ENCODE data around the gene UVRAG.
A peak's percentile ranks its signal among the peaks of the same experiment; 100 is the strongest.

UVRAG gene

DNA sequence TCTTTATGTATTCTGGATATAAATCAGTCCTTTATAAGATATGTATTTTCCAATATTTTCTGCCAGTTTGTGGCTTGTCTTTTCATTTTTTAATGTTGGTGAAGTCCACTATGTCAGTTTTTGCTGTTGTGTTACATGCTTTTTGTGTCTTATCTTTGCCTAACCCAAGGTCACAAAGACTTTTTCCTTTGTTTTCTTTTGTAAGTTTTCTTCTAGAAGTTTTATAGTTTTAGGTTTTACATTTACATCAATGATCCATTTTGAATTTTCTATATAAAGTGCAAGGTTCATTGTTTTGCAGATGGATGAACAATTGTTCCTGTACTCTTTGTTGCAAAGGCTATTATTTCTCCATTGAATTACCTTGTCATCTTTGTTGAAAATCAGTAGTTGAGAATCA, 69.3 kb downstream of the UVRAG start:
- no peak for DNase-seq

DNA sequence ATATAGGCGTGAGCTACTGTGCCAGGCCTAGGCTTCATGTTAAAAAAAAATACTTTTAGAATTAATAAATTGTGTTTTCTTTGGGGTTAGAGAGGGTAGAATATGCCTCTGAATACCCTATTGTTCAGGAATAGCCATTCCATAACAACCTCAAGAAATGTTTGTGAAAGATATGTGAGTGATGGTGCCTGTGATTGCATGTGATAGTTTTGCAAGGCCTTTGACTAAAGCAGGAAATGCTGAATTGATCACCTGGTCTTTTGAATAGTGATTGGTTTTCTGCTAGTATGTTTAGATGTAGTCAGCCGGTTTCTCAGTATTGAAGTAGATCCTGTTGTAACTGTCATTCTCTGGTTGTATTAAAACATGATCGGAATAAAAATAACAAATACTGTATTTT, 73.4 kb downstream of the UVRAG start:
- no peak for DNase-seq

DNA sequence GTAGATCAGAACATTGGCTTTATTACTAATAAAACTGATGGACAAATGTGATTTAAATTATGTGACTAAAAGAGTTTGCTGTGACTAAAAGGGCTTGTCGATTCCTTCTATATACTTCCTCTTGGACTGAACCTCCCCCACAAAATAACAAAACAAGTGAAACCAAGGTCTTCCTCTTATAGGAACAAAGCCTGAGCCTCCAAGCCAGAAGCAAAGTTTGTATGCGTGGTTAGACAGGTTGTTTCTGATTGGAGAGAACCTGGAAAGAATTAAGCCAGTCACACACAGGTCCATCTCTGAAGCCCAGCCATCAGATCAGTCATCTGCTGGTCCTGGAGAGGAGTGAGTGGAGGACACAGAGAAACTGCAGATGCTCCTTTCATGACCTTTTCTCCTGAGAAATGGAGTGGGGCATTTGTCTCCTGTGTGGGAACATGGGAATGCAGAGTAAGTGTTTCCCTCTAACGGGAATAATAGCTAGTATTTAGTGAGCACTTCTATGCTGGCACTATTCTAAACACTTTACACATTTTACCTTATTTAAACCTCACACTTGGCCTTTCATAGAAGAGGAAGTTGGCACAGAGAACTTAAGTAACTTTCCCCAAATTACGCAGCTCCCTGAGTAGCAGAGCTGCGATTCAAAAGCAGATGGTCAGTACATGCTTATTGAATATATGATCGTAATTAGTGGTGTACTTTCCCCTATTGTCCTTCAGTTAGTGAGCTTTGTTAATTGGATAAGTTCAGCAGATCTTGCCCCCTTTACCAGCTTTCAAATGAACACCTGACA, 77.1 kb downstream of the UVRAG start:
- no peak for DNase-seq

DNA sequence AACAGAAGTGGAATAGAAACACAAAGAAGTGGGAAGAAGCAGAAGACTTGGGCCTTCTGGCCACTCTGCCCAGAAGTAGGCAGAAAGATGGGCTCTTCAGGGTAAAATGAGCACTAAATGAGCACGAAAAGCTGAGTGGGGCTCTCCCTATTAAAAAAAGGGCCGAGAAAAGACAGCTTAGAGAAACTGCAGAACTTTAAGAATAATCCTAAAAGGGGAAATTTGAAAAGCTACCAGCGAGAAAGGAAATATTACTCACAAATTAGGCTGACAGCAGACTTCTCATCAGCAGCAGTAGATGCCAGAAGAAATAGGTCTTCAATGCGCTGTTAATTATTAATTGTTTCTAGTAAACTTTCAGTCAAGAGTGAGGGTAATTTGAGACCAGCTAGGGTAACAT, 78.2 kb downstream of the UVRAG start:
- no peak for DNase-seq

DNA sequence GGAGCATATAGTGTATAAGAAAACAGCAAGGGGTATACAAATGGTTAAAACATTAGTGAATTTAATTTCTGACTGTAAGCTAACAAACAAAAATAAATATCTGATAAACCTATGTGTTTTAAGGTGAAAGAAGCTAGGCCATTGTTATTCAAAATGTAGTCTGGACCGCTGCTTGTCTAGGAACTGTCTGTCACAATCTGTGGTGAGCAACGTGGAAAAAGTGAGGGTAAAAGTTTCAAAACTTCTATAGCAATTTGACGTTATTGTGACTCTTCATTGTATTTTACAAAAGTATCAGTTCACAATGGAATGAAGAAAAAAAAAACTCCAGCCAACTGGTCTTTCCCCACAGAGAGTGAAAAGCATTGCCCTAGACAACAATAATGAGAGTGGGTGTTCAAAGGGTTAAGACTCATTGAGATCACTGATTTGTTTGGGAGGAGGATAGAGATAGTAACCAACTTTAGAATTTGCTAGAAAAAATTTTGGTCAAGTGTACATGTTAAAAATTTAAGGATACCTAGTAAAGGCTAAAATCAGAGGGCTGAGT, 79.1 kb downstream of the UVRAG start:
- no peak for DNase-seq

DNA sequence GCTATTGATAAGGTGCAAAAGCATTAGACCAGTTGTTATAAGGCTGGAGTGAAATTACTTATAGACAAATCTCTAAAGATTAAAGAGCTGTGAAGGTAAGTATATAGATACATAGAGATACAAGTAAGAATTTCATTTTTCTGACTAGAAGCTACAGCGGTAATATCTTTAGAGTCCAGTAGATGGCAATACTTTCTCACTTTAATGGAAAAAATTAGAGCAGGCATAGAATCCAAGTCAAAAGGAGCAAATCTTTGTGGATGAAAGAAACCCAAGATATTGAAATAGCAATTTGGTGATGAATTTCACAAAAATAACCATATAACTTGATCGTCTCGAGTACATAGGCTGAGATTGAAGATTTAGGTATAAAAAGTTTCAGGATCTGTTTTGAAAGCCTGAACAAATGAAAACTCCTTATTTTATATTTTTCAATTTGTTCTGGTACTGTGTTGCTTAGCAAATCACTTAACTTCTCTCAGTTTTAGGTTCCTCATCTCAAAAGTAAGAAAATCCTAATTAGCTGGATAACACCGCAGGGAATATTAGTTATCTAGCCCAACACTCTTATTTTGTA, 81.9 kb downstream of the UVRAG start:
- peak; percentile 87 for DNase-seq

DNA sequence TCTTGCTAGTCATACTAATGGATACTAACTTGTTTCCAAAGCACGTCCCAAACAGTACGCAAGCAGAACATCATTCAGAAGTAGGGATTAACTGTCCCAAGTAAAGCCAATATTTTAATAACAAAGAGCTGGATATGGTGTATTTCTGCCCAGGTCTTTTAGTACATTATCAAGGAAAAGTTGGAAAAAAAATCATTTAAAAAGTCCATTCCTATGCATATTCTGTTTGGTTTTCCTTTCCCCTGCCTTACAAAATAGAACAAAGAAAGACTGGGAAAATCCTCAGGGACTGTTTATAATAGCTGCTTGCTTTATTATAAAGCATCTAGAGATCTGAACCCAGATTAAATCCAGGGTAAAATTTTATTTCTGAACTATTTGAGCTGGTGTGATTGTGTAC, 83.9 kb downstream of the UVRAG start:
- DNase-seq: no peak

DNA sequence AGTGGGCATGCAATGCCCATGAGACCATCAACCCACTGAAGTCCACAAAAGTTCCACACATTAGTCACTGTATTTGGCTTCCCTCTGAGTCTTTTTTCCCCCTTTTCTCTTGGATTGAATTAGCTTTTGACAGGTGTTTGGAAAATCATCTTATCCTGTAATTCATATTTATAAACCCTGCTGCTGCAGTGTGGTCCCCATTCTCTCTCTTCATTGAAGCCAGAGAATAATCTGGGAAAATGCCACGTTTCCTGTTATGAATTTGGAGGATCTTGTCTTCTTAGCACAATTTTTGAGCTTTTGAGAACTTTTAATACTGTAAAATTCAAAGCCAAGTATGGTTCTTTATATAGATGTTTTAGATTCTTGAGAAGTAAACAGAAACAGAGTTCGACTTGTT, 84.8 kb downstream of the UVRAG start:
- DNase-seq: no peak

DNA sequence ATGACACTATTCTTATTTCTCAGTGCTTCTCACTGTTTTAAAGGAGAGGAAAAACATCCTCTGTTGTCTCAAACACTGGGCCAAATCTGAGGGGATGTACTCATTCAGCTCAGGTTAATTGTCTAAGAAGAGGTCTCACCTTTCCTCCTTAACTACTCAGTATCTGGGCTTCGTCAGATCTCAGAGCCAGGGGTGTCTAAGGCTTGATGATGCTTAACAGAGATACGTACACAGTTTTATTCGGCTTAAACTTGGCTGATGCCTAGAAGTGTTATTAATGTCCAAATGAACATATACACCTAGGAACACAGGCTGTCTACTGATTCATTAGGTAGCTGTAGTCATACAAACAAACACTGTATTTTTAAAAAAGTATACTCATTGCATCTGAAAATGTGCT, 85.8 kb downstream of the UVRAG start:
- DNase-seq: no peak

DNA sequence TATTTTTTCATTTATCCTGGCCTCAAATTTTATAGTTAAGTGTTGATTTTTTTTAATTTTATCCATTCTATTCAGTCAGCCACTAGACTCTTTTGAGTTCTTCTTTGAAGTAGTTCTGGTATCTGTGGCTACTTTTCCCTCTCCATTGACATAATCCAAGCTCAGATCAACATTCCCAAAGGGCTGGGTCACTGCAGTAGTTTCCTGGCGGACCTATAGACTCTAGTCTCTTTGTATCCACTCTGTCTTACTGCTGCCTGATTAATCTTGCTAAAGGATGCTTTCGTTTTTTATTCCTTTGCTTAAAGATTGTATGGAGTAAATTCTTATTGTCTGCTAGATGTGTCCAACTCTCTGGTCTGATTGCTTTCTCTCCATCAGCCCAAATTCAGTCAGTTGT, 87.6 kb downstream of the UVRAG start:
- no peak for DNase-seq

DNA sequence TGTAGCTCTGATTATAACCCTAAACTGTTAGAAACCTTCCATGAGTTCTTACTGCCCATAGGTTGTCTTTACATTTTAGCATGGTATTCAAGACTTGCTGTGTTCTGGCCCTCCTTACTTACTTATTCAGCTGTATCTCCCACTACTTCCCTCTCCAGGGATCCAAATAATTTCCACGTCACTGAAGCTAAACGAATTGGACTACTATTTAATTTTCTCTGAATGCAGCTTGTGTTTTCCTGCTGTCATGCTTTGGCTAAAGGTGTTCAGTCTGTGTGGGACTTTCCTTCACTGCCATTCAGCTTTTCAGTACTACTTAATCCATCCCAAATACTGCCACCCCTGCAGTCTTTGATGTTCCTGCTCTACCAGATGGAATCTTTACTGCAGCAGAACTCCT, 88.3 kb downstream of the UVRAG start:
- no peak for DNase-seq

DNA sequence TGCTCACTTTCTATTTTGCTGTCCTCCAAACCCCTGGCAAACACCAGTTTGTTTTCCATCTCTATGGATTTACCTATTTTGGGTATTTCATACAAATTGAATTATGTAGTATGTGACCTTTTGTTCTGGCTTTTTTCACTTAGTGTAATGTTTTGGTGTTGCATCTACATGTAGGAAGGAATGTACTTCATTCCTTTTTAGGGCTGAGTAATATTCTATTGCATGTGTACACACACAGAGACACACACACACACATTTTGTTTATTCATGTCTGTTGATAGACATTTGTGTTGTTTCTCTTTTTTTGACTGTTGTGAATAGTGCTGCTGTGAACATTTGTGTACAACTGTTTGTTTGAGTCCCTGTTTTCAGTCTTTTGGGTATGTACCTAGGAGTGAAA, 90.4 kb downstream of the UVRAG start:
- no peak for DNase-seq

DNA sequence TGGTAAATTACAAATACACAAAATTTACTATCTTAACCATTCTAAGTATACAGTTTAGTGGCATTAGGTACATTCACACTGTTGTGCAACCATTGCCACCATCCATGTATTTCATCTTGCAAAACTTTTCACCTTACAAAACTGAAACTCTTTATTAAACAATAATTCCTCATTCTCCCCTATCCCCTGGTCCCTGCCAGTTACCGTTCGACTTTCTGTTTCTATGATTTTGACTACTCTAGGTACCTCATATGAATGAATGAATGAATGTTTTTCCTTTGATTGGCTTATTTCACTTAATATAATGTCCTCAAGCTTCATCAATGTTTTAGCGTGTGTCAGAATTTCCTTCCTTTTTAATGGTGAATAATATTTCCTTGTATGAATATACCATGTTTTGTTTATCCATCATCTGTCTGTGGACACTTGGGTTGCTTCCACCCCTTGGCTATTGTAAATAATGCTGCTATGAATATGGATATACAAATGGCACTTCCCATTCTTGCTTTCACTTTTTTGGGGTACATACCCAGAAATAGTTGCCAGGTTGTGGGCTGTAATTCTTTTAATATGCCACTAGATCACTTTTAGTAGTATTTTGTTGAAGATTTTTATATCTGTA, 93.0 kb downstream of the UVRAG start:
- DNase-seq: no peak

DNA sequence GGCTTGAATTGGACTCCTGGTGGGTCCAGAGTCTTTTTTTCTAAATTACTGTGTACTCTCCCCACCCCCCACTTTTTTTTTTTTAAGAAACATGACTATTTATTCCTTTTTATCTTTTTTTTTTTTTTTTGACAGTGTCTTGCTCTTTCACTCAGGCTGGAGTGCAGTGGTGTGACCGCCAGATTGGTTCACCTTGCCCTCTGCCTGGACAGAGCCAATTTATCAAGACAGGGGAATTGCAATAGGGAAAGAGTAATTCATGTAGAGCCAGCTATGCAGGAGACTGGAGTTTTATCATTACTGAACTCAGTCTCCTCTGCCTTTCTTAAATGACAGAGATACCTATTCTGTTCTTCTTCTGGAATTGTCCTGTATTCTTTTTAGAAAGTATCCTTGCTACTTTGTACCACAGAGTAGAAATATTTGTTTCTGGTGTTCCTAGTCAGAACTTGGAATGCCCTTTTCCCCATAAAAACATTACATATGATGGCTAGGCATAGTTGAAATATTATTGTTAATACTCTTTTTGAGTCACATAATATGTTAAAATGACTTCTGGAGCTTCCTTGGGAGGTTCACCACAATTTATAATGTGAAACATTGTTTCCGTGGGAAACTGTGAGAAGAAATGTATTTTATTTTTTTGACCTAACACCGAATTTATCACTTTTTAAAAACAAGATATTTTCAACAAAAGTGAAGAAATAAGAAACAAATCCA, 95.6 kb downstream of the UVRAG start:
- no peak for DNase-seq

DNA sequence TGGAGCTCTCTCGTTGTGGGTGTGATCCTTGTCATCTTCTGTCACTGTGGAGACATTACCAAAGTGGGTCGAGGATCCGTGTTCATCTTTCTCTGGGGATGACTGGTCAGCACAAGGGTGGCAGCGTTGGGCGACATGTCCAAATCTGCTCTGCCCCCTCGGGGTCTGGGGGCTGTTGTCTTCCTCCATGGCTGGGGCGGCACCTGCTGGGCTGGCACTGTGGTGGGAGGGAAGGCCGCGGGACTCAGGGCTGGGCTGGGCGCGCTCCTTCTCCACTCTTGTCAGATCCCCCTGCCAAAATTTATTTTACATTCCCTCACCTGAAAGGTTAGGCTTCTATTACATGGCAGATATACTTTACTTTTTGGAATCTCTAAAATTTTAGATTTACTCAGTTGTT, 96.4 kb downstream of the UVRAG start:
- no peak for DNase-seq

DNA sequence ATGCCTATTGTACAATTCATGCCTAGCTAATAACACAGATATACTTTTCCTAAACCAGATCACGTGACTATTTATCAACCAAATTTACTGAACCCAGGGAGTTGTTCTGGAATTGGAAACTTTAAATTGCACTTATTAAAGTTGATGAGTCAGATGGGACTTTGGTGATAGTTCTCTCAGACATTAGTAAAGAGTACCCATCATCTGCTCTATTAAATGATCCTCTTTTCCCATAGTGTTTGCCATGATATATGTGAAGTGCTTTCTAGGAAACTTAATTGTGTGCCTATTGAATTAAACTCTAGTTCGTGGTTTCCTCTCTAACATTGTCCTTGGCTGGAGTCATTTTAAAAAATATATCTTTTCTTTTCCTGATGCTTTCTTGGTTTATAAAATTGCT, 99.0 kb downstream of the UVRAG start:
- no peak for DNase-seq

DNA sequence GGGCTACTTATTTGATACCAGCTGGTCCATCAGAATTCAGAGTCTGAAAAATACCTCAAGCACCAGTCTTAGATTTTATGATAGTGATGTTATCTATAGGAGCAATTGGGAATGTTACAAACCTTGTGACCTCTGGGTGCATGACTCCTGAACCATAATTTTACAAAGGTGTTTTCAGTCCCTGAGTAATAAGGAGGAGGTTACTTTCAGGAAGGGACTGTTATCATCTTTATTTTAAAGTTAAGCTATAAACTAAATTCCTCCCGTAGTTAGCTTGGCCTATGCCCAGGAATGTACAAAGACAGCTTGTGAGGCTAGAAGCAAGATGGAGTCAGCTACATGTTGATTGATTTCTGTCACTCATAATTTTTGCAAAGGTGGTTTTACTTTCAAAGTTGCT, 101.9 kb downstream of the UVRAG start:
- DNase-seq: no peak

DNA sequence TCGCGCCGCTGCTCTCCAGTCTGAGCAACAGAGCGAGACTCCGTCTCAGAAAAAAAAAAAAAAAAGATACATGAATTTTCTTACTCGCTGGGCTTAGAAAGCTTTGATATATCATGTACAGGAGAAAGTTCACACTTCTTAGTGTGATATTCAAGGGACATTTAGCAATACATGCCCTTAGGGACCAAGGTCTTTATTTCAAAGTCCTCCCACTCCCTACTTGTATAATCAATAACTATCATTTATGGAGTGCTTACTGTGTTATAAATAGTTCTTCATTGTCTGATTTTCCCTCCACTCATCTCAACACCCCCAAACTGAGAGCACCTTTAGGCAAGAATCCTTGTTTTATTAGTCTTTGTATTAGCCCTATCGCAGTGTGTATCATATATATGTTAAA, 103.3 kb downstream of the UVRAG start:
- DNase-seq: no peak

DNA sequence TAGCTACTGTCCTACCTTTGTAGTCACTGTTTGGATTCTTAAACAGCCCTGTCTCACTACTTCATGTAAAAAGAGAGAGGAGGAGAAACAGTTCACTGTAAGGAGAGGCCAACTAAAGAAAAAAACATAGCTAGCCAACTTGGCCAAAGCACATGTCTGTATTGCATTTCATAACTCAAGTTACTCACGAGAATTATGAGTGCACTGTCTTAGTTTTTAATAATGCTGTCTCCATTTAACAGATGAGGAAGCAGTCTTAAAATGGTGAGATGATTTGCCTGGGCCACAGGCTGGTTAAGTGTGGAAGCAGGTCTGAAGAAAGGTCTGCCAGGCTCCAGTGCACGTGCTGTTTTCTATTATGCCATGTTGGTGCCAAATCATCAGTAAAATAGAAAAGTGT, 104.5 kb downstream of the UVRAG start:
- DNase-seq: no peak

DNA sequence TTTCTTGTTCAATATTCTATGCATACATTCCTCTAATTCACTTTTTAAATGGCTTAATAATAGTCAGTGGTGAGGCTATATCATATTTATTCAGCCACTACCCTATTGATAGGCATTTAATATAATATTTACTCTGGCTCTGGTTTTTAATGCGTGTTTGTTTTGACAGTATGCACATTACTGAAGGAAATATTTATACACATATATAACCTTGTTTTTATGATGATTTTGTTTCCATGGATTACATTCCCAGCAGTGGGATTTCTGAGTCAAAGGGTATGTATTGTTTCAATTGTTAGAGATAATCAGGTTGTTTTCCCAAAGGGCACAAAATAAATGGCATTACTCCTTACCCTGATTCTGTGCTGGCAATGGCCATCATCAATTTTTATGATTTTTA, 105.8 kb downstream of the UVRAG start:
- DNase-seq: no peak

DNA sequence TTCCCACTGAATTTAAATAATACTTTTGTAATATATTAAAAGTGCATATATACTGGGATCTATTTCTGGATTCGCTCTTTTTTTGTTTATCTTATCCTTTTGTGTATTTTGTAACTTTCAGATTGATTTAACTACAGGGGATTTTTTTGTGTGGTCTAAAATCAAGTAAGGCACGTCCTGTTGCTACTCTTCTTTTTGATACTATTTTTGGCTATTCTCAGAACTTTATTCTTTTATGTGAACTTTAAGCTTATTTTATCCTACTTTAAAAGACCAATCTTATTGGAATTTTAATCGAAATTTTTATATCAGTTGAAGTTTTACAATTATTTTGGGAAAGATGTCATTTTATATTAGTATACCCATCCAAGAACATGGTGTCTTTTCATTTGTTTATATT, 106.8 kb downstream of the UVRAG start:
- no peak for DNase-seq

DNA sequence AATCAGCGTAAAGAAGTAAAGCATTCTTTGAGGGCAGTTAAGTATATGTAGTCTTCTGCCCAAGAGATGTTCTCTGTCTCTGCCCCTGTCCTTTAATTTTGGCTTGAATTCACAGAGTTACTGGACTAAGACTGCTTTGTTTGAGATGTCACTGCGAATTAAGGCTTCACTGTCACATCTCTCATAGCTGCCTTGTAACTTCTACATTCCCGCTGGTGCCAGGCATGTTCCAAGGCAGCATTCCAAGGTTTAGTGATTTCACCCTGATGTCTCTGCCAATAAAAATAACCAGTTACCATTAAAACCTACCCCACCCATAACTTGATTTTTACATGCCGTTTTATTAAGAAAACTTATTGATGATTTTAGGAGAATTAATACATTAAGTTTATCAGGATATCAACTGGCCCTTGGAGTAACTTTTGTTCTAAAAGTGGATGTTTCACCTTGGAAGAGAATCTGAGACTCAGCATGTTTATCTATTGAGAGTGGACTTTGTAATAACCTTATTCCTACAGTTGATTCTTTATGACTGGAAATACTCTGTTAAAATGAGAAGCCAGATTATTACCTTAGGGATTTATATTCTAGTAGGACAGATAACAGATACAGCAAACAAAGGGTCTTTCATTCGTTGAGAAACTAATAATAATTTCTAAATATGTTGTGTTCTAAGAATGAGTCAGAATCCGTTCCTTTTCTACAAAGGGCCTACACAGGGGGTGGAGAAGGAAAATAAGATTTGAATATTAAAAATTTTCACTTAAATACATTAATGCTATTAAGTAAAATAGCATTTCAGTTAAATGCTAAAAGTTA, 110.2 kb downstream of the UVRAG start:
- DNase-seq: no peak

DNA sequence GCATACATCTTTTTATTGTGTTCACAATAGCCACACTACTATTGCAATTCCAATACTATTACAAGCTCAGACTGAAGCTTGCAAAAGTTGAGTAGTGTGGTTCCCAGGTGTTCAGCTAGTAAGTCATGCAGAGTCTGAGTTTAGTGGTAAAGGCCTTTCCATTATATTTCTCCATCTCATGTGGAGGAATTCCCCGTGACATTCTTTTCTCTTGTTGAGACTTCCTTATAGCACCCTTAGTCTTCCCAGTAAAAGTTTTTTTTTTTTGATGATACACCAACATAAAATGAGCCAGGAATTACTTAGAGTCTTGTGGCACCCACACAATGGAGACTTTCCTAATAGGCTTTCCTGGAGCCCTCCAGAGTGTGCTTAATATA, 110.8 kb downstream of the UVRAG start:
- no peak for DNase-seq

Measured in DMS79 treated with DMSO at 0.1 percent for 48 hours (cell line).